Tibial nerve (tissue), 4 donors: ENCODE results near the gene DBH. TPM values are rescaled to one million over a fixed set of nuclear protein-coding genes. Genes with fewer than 3 reads are reported as not detected.

ENCODE experiments used
- DNase-seq, 2 donors: peaks; one replicate each; pipeline ENCODE4 v3.0.0-alpha.2; 2019; ENCODE audit warnings: low spot score in 2 of 2
- H3K27ac ChIP-seq, 4 donors: fragments of 200-600 bp; sonication (generic) in 3 of 4; one replicate each; pipeline ENCODE4 v1.5.1; 2017 to 2019; ENCODE audit warnings: mild to moderate bottlenecking in 1 of 4
- H3K27me3 ChIP-seq, 2 donors: fragments of 200-600 bp; sonication (generic) in 1 of 2; one replicate each; pipeline versions ENCODE4 v1.5.1 to v1.6.0; 2017 to 2019
- H3K36me3 ChIP-seq, 3 donors: fragments of 200-600 bp; sonication (generic); one replicate each; pipeline ENCODE4 v1.5.1; 2018 to 2019
- H3K4me1 ChIP-seq, 4 donors: fragments of 200-600 bp; sonication (generic) in 3 of 4; one replicate each; pipeline ENCODE4 v1.5.1; 2017 to 2019
- H3K4me3 ChIP-seq, 4 donors: fragments of 200-600 bp; sonication (generic) in 3 of 4; one replicate each; pipeline ENCODE4 v1.5.1; 2017 to 2019; ENCODE audit warnings: mild to moderate bottlenecking in 1 of 4, moderate library complexity in 1 of 4
- H3K9me3 ChIP-seq, 4 donors: fragments of 200-600 bp; sonication (generic) in 3 of 4; one replicate each; pipeline ENCODE4 v1.5.1; 2017 to 2019
- EP300 ChIP-seq, 2 donors: sonication (generic); formaldehyde crosslinking; IDR thresholded peaks; one replicate each; pipeline ENCODE4 v1.6.1; 2017; ENCODE audit warnings: antibody characterized with exemption in 2 of 2, mild to moderate bottlenecking in 1 of 2
- POLR2A ChIP-seq, 2 donors: fragments of 450-650 bp; IDR thresholded peaks; one replicate each; pipeline ENCODE4 v1.6.1; 2017; ENCODE audit warnings: antibody characterized with exemption in 2 of 2, mild to moderate bottlenecking in 2 of 2, moderate library complexity in 2 of 2
- WGBS, 2 donors: methylation state at CpG; one replicate each; pipeline ENCODE4 v1.1.5; 2018; 5-methylcytosine and 5-hydroxymethylcytosine counted together
- total RNA-seq, 4 donors: library from RNA; depleted of rRNA; stranded (reverse); fragments of >200 nt; gene quantifications; one replicate each; pipeline ENCODE4 v1.1.0, GENCODE V29; 2016
- TF ChIP-seq, protein P1 (sequence below), 5 experiments: fragments of 200-600 bp in 3 of 5; fragments of 450-650 bp in 2 of 5; sonication (generic) in 3 of 5; IDR thresholded peaks; one replicate each; pipeline ENCODE4 v1.5.1; 2016 to 2019; ENCODE audit warnings: antibody characterized with exemption in 5 of 5, mild to moderate bottlenecking in 3 of 5, moderate library complexity in 2 of 5

Gene DBH
- total RNA-seq, 4 donors from 2014 or later, result under 0.01 to 1.2 (median 0.22) TPM; not detected in 1

DNA sequence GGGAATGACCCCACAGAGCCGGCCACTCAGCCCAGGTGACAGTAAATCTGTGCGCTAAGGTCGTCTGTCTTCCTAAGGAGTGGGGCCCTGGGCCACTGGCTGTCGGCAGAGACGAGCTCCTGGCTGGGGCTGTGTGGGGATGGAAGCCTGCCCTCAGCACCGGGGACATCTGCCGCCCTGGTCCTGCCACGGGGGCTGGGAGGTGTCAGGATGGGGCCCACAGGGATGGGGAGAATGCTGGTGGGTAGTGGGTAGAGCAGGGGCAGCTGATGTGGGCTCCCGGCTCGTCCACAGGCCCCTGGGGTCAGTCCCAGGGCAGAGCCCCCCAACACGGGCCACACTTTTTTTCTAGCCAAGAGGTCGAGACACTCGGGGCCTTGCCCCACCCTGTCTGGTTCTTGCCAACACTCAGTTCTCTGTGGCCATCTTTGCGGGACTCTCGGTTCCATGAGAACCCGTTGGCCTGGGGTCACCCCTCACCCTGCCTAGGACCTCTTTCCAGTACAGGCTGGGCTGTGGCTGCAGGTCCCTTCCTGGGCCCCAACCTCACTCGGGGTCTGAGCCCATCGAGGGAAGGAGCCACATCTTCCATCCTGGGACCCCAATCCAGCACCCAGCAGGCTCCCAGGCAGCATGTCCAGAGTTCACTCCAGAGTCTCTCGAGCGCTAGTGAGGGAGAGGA, 45.0 kb downstream of the DBH start:
- Histone ChIP-seq H3K36me3 (no peaks in the 10 kb centered on the region), H3K27me3 (no peaks in the 10 kb centered on the region), H3K4me3 (no peak overlapping the region), H3K9me3 (no peaks in the 10 kb centered on the region), H3K27ac (no peak overlapping the region), H3K4me1 (peaks cover 0 to 29% (median 10%) of the 10 kb centered on the region in 4 donors)
- TF ChIP-seq, protein P1, sequence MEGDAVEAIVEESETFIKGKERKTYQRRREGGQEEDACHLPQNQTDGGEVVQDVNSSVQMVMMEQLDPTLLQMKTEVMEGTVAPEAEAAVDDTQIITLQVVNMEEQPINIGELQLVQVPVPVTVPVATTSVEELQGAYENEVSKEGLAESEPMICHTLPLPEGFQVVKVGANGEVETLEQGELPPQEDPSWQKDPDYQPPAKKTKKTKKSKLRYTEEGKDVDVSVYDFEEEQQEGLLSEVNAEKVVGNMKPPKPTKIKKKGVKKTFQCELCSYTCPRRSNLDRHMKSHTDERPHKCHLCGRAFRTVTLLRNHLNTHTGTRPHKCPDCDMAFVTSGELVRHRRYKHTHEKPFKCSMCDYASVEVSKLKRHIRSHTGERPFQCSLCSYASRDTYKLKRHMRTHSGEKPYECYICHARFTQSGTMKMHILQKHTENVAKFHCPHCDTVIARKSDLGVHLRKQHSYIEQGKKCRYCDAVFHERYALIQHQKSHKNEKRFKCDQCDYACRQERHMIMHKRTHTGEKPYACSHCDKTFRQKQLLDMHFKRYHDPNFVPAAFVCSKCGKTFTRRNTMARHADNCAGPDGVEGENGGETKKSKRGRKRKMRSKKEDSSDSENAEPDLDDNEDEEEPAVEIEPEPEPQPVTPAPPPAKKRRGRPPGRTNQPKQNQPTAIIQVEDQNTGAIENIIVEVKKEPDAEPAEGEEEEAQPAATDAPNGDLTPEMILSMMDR (IDR thresholded peaks at IDR 0.05), result no peak
- TF ChIP-seq POLR2A (IDR thresholded peaks at IDR 0.05), result no peak
- no peak for TF ChIP-seq EP300 (IDR thresholded peaks at IDR 0.05)
- 84 to 85% methylated on average over 14 to 16 of the region's 20 CpGs for WGBS, 2 donors
- no peak for DNase-seq

DNA sequence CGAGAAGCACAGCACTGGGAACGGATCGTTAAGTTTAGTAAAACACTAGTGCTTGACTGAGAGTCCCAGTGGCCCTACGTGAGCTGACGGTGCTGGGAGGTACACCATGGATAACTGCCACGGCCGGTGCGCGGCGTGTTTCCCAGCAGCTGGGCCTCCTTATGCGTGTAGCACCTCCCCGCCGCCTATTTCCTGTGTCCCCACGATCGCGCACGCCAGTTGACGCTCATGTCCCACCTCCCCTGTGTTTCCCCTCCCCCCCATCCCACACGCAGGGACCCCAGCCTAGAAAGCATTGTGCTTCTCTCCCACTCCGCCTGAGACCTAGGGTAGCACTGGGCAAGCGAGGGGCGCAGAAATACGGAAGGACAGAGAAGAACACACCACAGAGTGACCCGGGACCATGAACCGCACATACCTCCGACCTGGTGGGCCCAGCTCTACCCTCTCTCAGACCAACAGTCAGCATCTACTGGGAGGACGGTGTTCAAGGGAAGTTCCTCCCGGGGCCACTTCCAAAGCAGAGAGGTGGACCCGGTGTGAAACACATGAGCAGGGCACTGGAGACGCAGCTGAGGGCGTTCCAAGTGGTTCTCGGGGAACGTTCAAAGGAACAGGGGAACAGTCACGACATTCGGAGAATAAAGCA, 45.6 kb downstream of the DBH start:
- no peak overlapping the region for H3K4me3 ChIP-seq
- no peak for DNase-seq
- 93% methylated on average over 35 of the region's 35 CpGs for WGBS, 2 donors
- H3K4me1 ChIP-seq, result peaks cover 0 to 29% (median 10%) of the 10 kb centered on the region in 4 donors
- no peaks in the 10 kb centered on the region for H3K36me3 ChIP-seq
- H3K27ac ChIP-seq, result no peak overlapping the region
- TF ChIP-seq POLR2A (IDR thresholded peaks at IDR 0.05), result no peak
- no peak for TF ChIP-seq EP300 (IDR thresholded peaks at IDR 0.05)
- TF ChIP-seq, protein P1 (IDR thresholded peaks at IDR 0.05), result no peak
- no peaks in the 10 kb centered on the region for H3K27me3 ChIP-seq
- H3K9me3 ChIP-seq, result no peaks in the 10 kb centered on the region

DNA sequence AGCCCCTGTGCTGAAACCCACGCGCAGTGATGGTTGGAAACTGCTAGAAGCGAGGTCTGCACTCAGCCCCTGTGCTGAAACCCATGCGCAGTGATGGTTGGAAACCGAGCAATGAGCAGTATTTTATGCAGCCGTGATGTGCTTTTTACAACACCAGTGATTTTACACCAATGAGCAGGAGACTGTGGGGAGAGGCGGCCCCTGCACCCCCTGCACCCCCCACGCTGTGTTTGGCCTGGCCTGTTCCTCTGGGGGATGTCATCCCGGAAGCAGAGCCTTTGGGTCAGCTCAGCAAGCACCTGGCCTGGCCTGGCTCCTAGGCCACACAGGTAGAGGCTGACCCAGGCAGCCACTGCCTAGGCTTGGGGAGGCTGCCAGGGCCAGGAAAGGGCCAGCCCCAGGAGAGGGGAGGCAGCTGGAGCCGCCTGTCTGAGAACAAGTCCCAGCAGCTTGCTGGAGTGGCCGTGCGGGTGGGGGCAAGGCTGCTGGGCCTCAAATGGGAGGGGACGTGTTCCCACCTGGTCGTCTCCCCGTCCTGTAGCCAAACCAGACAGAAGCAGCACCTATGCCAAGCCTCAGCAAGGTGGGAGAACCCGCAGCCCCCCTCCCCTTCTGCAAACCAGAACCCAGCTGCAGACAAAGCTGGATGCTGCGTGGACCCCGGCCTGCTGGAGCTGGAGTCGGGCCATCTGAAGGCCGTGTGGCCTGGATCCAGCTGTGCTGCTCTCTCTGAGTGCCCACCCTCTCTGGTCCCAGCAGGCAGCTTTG, 46.8 kb downstream of the DBH start:
- no peak for DNase-seq
- WGBS, 2 donors, result 55 to 79% methylated on average over 15 to 19 of the region's 20 CpGs
- peak overlapping the region in 2 of 4 donors; percentile 9 to 75 for H3K27ac ChIP-seq
- H3K9me3 ChIP-seq, result no peaks in the 10 kb centered on the region
- TF ChIP-seq POLR2A (IDR thresholded peaks at IDR 0.05), result no peak
- no peak for TF ChIP-seq EP300 (IDR thresholded peaks at IDR 0.05)
- TF ChIP-seq, protein P1 (IDR thresholded peaks at IDR 0.05), result no peak
- no peak overlapping the region for H3K4me3 ChIP-seq
- peaks cover 0 to 29% (median 10%) of the 10 kb centered on the region in 4 donors for H3K4me1 ChIP-seq
- no peaks in the 10 kb centered on the region for H3K36me3 ChIP-seq
- H3K27me3 ChIP-seq, result no peaks in the 10 kb centered on the region

DNA sequence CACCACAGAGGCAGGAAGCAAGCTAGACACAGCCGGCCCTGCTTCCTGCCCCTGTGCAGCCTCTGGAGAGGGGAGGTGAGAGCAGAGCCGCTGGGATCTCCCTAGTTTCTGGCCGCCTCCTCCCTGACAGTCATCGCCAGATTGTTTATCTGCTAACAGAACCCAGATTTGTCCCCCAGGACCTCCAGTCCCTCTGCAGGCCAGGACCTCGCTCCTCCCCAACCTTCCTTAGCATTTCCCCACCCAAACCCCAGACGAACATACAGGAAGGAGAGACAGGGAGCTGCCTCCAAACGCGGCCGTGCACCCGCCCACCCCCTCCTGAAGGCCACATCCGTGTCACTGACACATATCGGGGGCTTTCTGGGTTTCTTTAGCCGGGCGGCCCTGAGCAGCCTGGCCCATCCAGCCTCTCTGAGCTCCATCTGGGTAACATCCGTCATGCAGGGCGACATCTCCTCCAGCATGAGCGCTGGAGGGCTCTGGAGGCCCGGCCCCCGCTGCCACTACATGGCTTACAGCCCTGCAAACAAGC, 47.5 kb downstream of the DBH start:
- peak overlapping the region in 2 of 4 donors; percentile 17 to 75 for H3K27ac ChIP-seq
- H3K4me1 ChIP-seq, result peaks cover 0 to 29% (median 10%) of the 10 kb centered on the region in 4 donors
- TF ChIP-seq, protein P1 (IDR thresholded peaks at IDR 0.05), result no peak
- TF ChIP-seq POLR2A (IDR thresholded peaks at IDR 0.05) (no peak), EP300 (IDR thresholded peaks at IDR 0.05) (no peak)
- H3K27me3 ChIP-seq, result no peaks in the 10 kb centered on the region
- no peaks in the 10 kb centered on the region for H3K9me3 ChIP-seq
- no peak for DNase-seq
- no peak overlapping the region for H3K4me3 ChIP-seq
- 59% methylated on average over 13 to 18 of the region's 19 CpGs for WGBS, 2 donors
- no peaks in the 10 kb centered on the region for H3K36me3 ChIP-seq
